Gastroesophageal sphincter (tissue), 4 donors: ENCODE data around the gene PPP1R37. TPM values are rescaled to one million over a fixed set of nuclear protein-coding genes. Genes with fewer than 3 reads are reported as not detected.

Source experiments
- ATAC-seq: fragments of 150-250 bp; one replicate; pipeline ENCODE4 v1.9.1; 2016; ENCODE audit warnings: mild to moderate bottlenecking, moderate library complexity
- H3K27ac ChIP-seq, 4 donors: fragments of 200-600 bp; sonication (generic) in 3 of 4; 1 replicate in 3 of 4; 2 replicates in 1 of 4; pipeline ENCODE4 v1.5.1; 2016 to 2019
- H3K27me3 ChIP-seq: fragments of 200-600 bp; sonication (generic); one replicate; pipeline ENCODE4 v1.5.1; 2019
- H3K36me3 ChIP-seq, 2 donors: fragments of 200-600 bp; sonication (generic); one replicate each; pipeline ENCODE4 v1.5.1; 2019; ENCODE audit warnings: control low read depth in 1 of 2
- H3K4me1 ChIP-seq, 3 donors: fragments of 200-600 bp; sonication (generic); 1 replicate in 2 of 3; 2 replicates in 1 of 3; pipeline ENCODE4 v1.5.1; 2016 to 2019; ENCODE audit warnings: control low read depth in 2 of 3
- H3K4me3 ChIP-seq, 2 donors: fragments of 200-600 bp; sonication (generic); one replicate each; pipeline ENCODE4 v1.5.1; 2019; ENCODE audit warnings: mild to moderate bottlenecking in 1 of 2, moderate library complexity in 1 of 2
- H3K9me3 ChIP-seq, 3 donors: fragments of 200-600 bp; sonication (generic); one replicate each; pipeline ENCODE4 v1.5.1; 2017 to 2019; ENCODE audit warnings: control low read depth in 2 of 3
- CTCF ChIP-seq, 4 experiments: fragments of 200-600 bp in 2 of 4; fragments of 450-650 bp in 2 of 4; sonication (generic) in 1 of 4; IDR thresholded peaks; one replicate each; pipeline ENCODE4 v1.5.1; 2017 to 2019; ENCODE audit warnings: antibody characterized with exemption in 4 of 4, mild to moderate bottlenecking in 2 of 4, moderate library complexity in 2 of 4
- EP300 ChIP-seq: sonication (generic); formaldehyde crosslinking; IDR thresholded peaks from one replicate; pipeline ENCODE4 v1.6.1; 2017; ENCODE audit warnings: antibody characterized with exemption, mild to moderate bottlenecking
- POLR2A ChIP-seq, 2 donors: fragments of 450-650 bp; IDR thresholded peaks; one replicate each; pipeline ENCODE4 v1.6.1; 2017; ENCODE audit warnings: antibody characterized with exemption in 2 of 2, mild to moderate bottlenecking in 2 of 2, moderate library complexity in 1 of 2
- POLR2AphosphoS5 ChIP-seq: sonication (generic); formaldehyde crosslinking; IDR thresholded peaks from one replicate; pipeline ENCODE4 v1.6.1; 2017; ENCODE audit warnings: antibody characterized with exemption
- WGBS, 2 donors: methylation state at CpG; one replicate each; pipeline ENCODE4 v1.1.5; 2018; ENCODE audit warnings: low coverage in 1 of 2; 5-methylcytosine and 5-hydroxymethylcytosine counted together
- total RNA-seq, 4 donors: library from RNA; depleted of rRNA; stranded (reverse); fragments of >200 nt; gene quantifications; one replicate each; pipeline ENCODE4 v1.1.0, GENCODE V29; 2016

PPP1R37 gene
- total RNA-seq, 4 donors from 2014 or later: 22.6 to 51.4 (median 24.6) TPM

DNA sequence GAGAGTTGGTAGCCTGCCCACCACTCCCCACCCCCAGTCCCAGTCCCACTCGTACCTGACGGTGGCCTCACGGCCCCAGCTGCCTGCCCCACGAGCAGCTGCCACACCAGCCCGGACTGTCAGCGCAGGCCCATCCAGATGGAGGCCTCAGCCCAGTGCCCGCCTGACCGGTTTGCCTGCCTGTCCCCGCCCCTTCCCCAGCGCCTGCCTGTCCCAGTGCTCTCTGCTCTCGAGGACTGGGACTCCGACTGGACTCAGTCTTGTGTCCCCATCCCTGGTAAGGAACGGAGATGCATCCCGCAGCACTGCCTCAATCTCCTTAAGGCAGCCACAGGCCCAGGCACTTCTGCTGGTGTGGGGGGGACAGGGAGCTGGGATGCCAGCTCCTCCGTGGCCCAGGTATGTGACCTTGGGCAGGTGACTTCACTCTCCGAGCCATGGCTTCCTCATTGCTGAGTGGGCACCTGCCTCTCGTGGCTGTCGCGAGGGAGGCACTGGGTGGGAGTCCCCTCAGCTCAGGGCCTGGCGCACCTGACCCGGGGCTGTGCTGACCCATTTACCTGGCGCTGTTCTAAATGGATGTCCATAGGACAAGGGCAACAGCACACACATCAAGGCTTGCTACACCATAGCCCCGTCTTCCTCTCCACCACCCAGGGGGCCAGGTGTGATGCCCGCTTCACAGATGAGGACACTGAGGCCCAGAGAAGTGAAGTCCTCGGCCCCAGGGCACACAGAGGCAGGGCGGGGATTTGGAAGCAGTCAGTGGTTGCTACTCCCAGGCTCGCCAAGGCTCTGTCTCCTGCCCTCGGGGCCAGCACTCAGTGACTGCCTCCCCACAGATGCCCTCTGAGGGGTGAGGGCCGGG lies 68.1 kb downstream of the PPP1R37 start, which contains the start of gene NKPD1:
TSS of gene NKPD1 (minus strand) at position 113 of the 868 bp plus-strand sequence. CDS start 832 bp downstream, outside the sequence.
- Histone ChIP-seq H3K27me3 (peaks cover 71% of the 10 kb centered on the region), H3K36me3 (no peaks in the 10 kb centered on the region), H3K9me3 (no peaks in the 10 kb centered on the region), H3K4me1 (peaks cover 0 to 14% (median 0%) of the 10 kb centered on the region in 3 donors), H3K27ac (no peak within 1 kb of the TSS), H3K4me3 (no peak within 1 kb of the TSS)
- WGBS, 2 donors: 43 to 60% methylated on average over 3 to 7 of the region's 29 CpGs
- TF ChIP-seq EP300 (no peak), POLR2AphosphoS5 (no peak), CTCF (IDR thresholded peaks at IDR 0.05) (no peak), POLR2A (IDR thresholded peaks at IDR 0.05) (no peak)
- ATAC-seq: no peak

GRCh38 chr19:45161738-45162607 lies 69.0 kb downstream of the PPP1R37 start:
- H3K27ac ChIP-seq: no peak overlapping the region
- no peak overlapping the region for H3K4me3 ChIP-seq
- H3K27me3 ChIP-seq: peaks cover 62% of the 10 kb centered on the region
- TF ChIP-seq CTCF (IDR thresholded peaks at IDR 0.05): peak in 3 of 4 experiments; percentile 16 to 51 (median 35)
- TF ChIP-seq POLR2AphosphoS5: no peak
- no peaks in the 10 kb centered on the region for H3K9me3 ChIP-seq
- H3K4me1 ChIP-seq: peaks cover 0 to 14% (median 0%) of the 10 kb centered on the region in 3 donors
- 24 to 80% methylated on average over 2 to 5 of the region's 32 CpGs for WGBS, 2 donors
- H3K36me3 ChIP-seq: no peaks in the 10 kb centered on the region
- no peak for ATAC-seq

DNA sequence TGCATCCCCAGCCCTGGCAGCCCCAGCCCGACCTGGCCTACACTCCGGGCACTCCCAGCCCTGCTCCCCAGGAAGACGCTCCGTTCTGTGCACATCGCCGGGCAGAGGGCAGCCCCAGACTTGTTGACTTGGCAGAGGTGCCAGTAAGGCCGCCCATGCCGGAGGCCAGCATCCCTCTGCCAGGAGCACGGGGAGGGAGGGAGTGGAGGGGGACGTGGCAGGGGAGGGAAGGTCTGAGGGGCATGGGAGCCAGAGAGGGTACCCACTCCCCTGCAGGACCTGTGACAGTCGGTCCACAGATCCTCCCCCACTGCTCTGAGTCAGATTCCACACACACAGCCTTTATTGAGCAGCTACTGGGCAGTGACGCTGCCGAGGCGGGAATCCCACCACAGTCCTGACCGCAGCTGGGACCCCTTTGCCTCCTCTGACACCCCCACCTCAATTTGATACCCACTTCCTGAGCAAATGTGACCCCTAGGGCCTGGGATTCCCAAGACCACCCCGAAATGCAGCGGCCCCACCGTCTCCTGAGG lies 69.7 kb downstream of the PPP1R37 start:
- Histone ChIP-seq H3K4me1 (peaks cover 0 to 14% (median 0%) of the 10 kb centered on the region in 3 donors), H3K27me3 (peaks cover 57% of the 10 kb centered on the region), H3K4me3 (no peak overlapping the region), H3K27ac (no peak overlapping the region), H3K36me3 (no peaks in the 10 kb centered on the region), H3K9me3 (no peaks in the 10 kb centered on the region)
- ATAC-seq: no peak
- TF ChIP-seq CTCF (IDR thresholded peaks at IDR 0.05) (no peak), POLR2A (IDR thresholded peaks at IDR 0.05) (no peak), POLR2AphosphoS5 (no peak), EP300 (no peak)
- 75% methylated on average over 5 of the region's 18 CpGs; no CpG with 5 or more reads in 1 of the 2 donors for WGBS, 2 donors

GRCh38 chr19:45163156-45163555 lies 70.2 kb downstream of the PPP1R37 start:
- Histone ChIP-seq H3K36me3 (no peaks in the 10 kb centered on the region), H3K9me3 (no peaks in the 10 kb centered on the region), H3K4me3 (no peak overlapping the region), H3K27me3 (peaks cover 52% of the 10 kb centered on the region), H3K4me1 (peaks cover 0 to 14% (median 0%) of the 10 kb centered on the region in 3 donors), H3K27ac (no peak overlapping the region)
- TF ChIP-seq EP300: no peak
- TF ChIP-seq POLR2A (IDR thresholded peaks at IDR 0.05): no peak
- TF ChIP-seq POLR2AphosphoS5: no peak
- no peak for TF ChIP-seq CTCF (IDR thresholded peaks at IDR 0.05)
- no peak for ATAC-seq
- no CpG with 5 or more reads among the region's 17 CpGs for WGBS, 2 donors
